Right lobe of liver (tissue), 6 donors: ENCODE results near the gene MICU1. TPM values are rescaled to one million over a fixed set of nuclear protein-coding genes. Genes with fewer than 3 reads are reported as not detected.

ENCODE experiments used
- ATAC-seq, 4 donors: fragments of 200-7000 bp; cut with Tn5 transposase; one replicate each; pipeline ENCODE4 v1.9.1; 2020; ENCODE audit warnings: mild to moderate bottlenecking in 4 of 4, moderate library complexity in 4 of 4
- DNase-seq, 3 donors: peaks; one replicate each; pipeline ENCODE4 v3.0.0-alpha.2; 2020
- H3K27ac ChIP-seq, 3 donors: fragments of 200-600 bp; one replicate each; pipeline ENCODE4 v1.8.0; 2022
- H3K27me3 ChIP-seq, 2 donors: fragments of 200-600 bp; one replicate each; pipeline ENCODE4 v1.8.0; 2022
- H3K36me3 ChIP-seq, 4 donors: fragments of 200-600 bp; sonication (generic) in 1 of 4; one replicate each; pipeline versions ENCODE4 v1.5.1 to v1.8.0; 2017 to 2022; ENCODE audit warnings: control low read depth in 1 of 4
- H3K4me1 ChIP-seq, 4 donors: fragments of 200-600 bp; sonication (generic) in 1 of 4; one replicate each; pipeline versions ENCODE4 v1.5.1 to v1.8.0; 2017 to 2022; ENCODE audit warnings: control low read depth in 1 of 4
- H3K4me3 ChIP-seq, 3 donors: fragments of 200-600 bp; one replicate each; pipeline ENCODE4 v1.8.0; 2022
- H3K9me3 ChIP-seq, 4 donors: fragments of 200-600 bp; sonication (generic) in 1 of 4; one replicate each; pipeline versions ENCODE4 v1.5.1 to v1.8.0; 2017 to 2022; ENCODE audit warnings: control low read depth in 1 of 4
- CTCF ChIP-seq, 4 donors: fragments of 200-600 bp in 3 of 4; fragments of 450-650 bp in 1 of 4; IDR thresholded peaks; one replicate each; pipeline versions ENCODE4 v1.5.1 to v1.8.0; 2016 to 2022; ENCODE audit warnings: antibody characterized with exemption in 4 of 4, mild to moderate bottlenecking in 2 of 4
- POLR2A ChIP-seq: fragments of 450-650 bp; IDR thresholded peaks from one replicate; pipeline ENCODE4 v1.6.1; 2017; ENCODE audit warnings: antibody characterized with exemption, mild to moderate bottlenecking
- WGBS: methylation state at CpG from one replicate; pipeline ENCODE4 v1.1.6; 2018; ENCODE audit warnings: low coverage, low lambda C conversion rate; ENCODE audit not compliant: insufficient coverage; ENCODE audit errors: missing lambda C conversion rate; 5-methylcytosine and 5-hydroxymethylcytosine counted together
- intact Hi-C, 2 donors: fragments of 100-400 bp; cut with DNase I; formaldehyde crosslinking; loops; one replicate each; pipeline versions ENCODE4 v1.11.2 to v1.14.1; 2022
- total RNA-seq, 6 experiments: library from RNA; depleted of rRNA in 2 of 6; stranded (reverse); fragments of >200 nt in 2 of 6; fragmentation: NEBNext Ultra II Directional in 3 of 6; extraction: Animal tissue kit (Norgen Biotek cat#: 25700) in 3 of 6; gene quantifications; one replicate each; pipeline versions ENCODE4 v1.1.0 to v1.2.4, GENCODE V29; 2016 to 2023
- donor health status: DM: no; HTN: yes; CAD: no.
- donor health status: DM: no; HTN: no; CAD: no.
- donor health status: DM: no; HTN: no; CAD: no.
- donor health status: DM: no; HTN: yes; CAD: no.
- donor health status: DM: no; HTN: yes; CAD: no.

The MICU1 gene
- total RNA-seq, 6 experiments from 2014 or later, result 25.3 to 55.3 (median 38.2) TPM

GRCh38 chr10:72540193-72540807 lies 85.6 kb downstream of the MICU1 start:
- peaks cover 0 to 8% (median 0%) of the 10 kb centered on the region in 4 donors for H3K4me1 ChIP-seq
- TF ChIP-seq CTCF (IDR thresholded peaks at IDR 0.05) (no peak), POLR2A (no peak)
- H3K4me3 ChIP-seq, result no peak overlapping the region
- H3K27ac ChIP-seq, result no peak overlapping the region
- peak in 1 of 4 donors; percentile 4 for ATAC-seq
- H3K36me3 ChIP-seq, result no peaks in the 10 kb centered on the region
- WGBS, result 100% methylated on average over 2 of the region's 2 CpGs
- intact Hi-C loops, result no loop called here
- no peaks in the 10 kb centered on the region for H3K9me3 ChIP-seq
- no peak for DNase-seq
- no peaks in the 10 kb centered on the region for H3K27me3 ChIP-seq

GRCh38 chr10:72539137-72539536 lies 86.7 kb downstream of the MICU1 start:
- WGBS, result 73% methylated on average over 1 of the region's 1 CpG
- no peak for DNase-seq
- H3K27me3 ChIP-seq, result no peaks in the 10 kb centered on the region
- no peaks in the 10 kb centered on the region for H3K36me3 ChIP-seq
- no peak overlapping the region for H3K4me3 ChIP-seq
- no peak for ATAC-seq
- peaks cover 0 to 8% (median 0%) of the 10 kb centered on the region in 4 donors for H3K4me1 ChIP-seq
- no peaks in the 10 kb centered on the region for H3K9me3 ChIP-seq
- intact Hi-C loops, result no loop called here
- H3K27ac ChIP-seq, result no peak overlapping the region
- TF ChIP-seq POLR2A (no peak), CTCF (IDR thresholded peaks at IDR 0.05) (no peak)

DNA sequence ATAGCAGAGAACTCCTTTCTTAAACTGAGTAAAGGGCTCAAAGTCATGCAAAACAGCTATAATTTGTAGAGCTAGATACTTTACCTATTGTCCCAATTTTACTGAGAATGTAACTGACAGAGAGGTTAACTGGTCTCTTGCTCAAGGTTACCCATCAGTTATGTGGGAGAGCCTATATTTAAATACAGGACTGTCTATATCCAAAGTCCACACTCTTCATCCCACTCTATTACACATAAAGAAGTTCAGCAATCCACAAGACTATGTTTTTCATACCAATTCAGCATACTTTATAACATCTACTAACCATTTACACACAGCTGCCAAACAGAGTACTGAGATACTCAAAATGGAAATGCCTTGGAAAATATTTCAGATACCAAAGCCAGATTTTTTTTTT lies 100.2 kb downstream of the MICU1 start:
- TF ChIP-seq POLR2A, result no peak
- no peak for TF ChIP-seq CTCF (IDR thresholded peaks at IDR 0.05)
- Histone ChIP-seq H3K4me1 (peaks cover 0 to 19% (median 6%) of the 10 kb centered on the region in 4 donors), H3K36me3 (no peaks in the 10 kb centered on the region), H3K27me3 (no peaks in the 10 kb centered on the region), H3K27ac (no peak overlapping the region), H3K9me3 (no peaks in the 10 kb centered on the region), H3K4me3 (no peak overlapping the region)
- no peak for DNase-seq
- peak in 3 of 4 donors; percentile 20 to 55 (median 23) for ATAC-seq
- intact Hi-C loops, result no loop called here

DNA sequence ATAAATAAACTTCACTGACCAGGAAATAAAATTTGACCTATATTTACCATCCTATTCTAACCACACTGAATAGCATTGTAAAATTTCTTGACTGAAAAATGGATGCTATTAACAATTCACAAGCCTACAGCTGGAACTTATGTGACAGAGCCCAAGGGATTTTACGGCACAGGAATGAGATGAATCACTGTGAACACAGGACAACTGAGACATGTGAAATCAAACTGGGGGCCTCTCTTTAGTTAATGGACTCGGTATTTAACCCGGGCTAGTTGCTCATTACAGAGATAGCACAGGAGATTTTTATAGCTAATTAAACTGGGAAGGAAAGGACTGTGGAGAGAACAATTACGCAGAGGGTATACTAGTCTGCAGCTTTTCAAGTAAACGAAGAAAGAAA lies 100.6 kb downstream of the MICU1 start:
- Histone ChIP-seq H3K4me3 (no peak overlapping the region), H3K4me1 (peaks cover 0 to 19% (median 7%) of the 10 kb centered on the region in 4 donors), H3K36me3 (no peaks in the 10 kb centered on the region), H3K27me3 (no peaks in the 10 kb centered on the region), H3K27ac (no peak overlapping the region), H3K9me3 (no peaks in the 10 kb centered on the region)
- TF ChIP-seq CTCF (IDR thresholded peaks at IDR 0.05), result no peak
- no peak for TF ChIP-seq POLR2A
- no peak for DNase-seq
- WGBS, result 30% methylated on average over 5 of the region's 5 CpGs
- ATAC-seq, result peak; percentile 33 to 80 (median 61)
- intact Hi-C loops, result no loop called here

DNA sequence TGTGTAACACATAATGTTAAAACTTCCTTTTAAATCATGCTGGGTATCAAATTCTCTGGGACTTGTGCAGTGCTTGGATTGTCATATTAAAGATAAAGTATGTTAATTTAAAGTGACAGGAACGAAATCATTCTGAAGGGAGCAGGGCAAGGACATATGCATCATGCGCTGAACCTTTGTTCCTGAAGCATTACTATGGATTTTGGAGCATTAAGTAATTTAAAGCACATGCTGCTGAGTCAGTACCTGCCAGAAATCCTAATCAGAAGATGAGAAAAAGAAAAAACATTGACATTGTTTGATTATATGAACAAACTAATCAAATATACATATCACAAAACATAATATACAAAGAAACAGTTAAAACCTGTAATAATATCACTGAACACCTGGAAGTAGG lies 101.4 kb downstream of the MICU1 start:
- peak in 1 of 4 donors; percentile 16 for ATAC-seq
- 32% methylated on average over 2 of the region's 2 CpGs for WGBS
- no peaks in the 10 kb centered on the region for H3K36me3 ChIP-seq
- peaks cover 0 to 25% (median 7%) of the 10 kb centered on the region in 4 donors for H3K4me1 ChIP-seq
- no peaks in the 10 kb centered on the region for H3K27me3 ChIP-seq
- H3K4me3 ChIP-seq, result peak overlapping the region in 2 of 3 donors; percentile 44 to 55
- H3K9me3 ChIP-seq, result no peaks in the 10 kb centered on the region
- intact Hi-C loops, result no loop called here
- no peak for TF ChIP-seq CTCF (IDR thresholded peaks at IDR 0.05)
- no peak for TF ChIP-seq POLR2A
- H3K27ac ChIP-seq, result peak overlapping the region in 2 of 3 donors; percentile 57 to 65
- DNase-seq, result no peak
